HCT116 (cell line): ENCODE results near the gene MPP7.

ENCODE experiments used
- CEBPB ChIP-seq: IDR thresholded peaks from 2 replicates; pipeline ENCODE4 v1.6.1; 2012; ENCODE audit warnings: low read depth
- EZH2 ChIP-seq: fragments of 200-600 bp; sonication (generic); IDR thresholded peaks from 2 replicates; pipeline ENCODE4 v1.6.1; 2017; ENCODE audit warnings: antibody characterized with exemption, mixed run types
- POLR2AphosphoS5 ChIP-seq: IDR thresholded peaks from 2 replicates; pipeline ENCODE4 v1.6.1; 2011; ENCODE audit warnings: mild to moderate bottlenecking, low read depth, low read length, moderate library complexity
- SRF ChIP-seq: IDR thresholded peaks from 2 replicates; pipeline ENCODE4 v1.6.1; 2012; ENCODE audit warnings: low read depth
- YY1 ChIP-seq: IDR thresholded peaks from 2 replicates; pipeline ENCODE4 v1.6.1; 2011; ENCODE audit warnings: low read length, low read depth, moderate library complexity, mild to moderate bottlenecking; ENCODE audit not compliant: insufficient replicate concordance; ENCODE audit errors: extremely low read depth
- ZNF274 ChIP-seq: fragments of 200-500 bp; sonication (Bioruptor generic); IDR thresholded peaks from 2 replicates; pipeline ENCODE4 v1.6.1; 2014; ENCODE audit warnings: mild to moderate bottlenecking, low read depth, low read length, inconsistent platforms
- TF ChIP-seq, protein P1 (sequence below), 3 experiments: fragments of 200-600 bp in 1 of 3; sonication (generic) in 1 of 3; IDR thresholded peaks in 2 of 3; conservative IDR thresholded peaks in 1 of 3; 2 replicates each; pipeline ENCODE4 v1.5.1; 2012 to 2017; ENCODE audit warnings: low read depth in 2 of 3, low read length in 2 of 3, antibody characterized with exemption in 1 of 3, borderline replicate concordance in 1 of 3, control low read depth in 1 of 3, mild to moderate bottlenecking in 1 of 3, mixed read lengths in 1 of 3, mixed run types in 1 of 3, moderate library complexity in 1 of 3; ENCODE audit not compliant: insufficient read depth in 1 of 3
- TF ChIP-seq, protein P2 (sequence below): IDR thresholded peaks from 2 replicates; pipeline ENCODE4 v1.6.1; 2012
- TF ChIP-seq, protein P3 (sequence below): IDR thresholded peaks from 2 replicates; pipeline ENCODE4 v1.6.1; 2012

DNA sequence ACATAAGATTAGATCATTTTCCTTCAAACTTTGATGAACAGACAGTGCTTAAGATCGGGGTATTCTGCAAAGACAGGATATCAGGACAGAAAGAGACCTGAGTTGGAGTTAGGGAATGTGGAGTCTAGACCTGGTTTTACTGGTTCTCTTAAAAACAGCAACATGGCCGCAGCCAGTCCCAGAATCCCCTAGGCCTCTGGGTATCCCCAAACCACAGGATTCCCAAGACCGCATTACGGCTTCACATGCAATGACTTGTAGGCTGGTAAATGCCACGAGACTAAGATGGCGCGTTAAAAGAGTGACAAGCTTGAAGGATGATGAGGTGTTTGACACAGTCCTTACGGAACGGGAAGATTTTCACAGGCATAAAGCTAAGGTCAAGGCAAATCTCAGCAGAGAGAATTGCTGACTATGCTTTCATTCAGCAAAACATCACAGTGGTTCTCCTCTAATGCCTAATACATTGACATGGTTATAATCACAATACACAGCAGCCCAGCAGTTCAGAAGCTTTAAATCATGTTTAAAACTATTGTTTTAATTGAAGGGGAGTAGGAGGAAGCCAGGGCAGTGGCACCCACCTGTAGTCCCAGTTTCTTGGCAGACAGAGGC, 32.9 kb downstream of the MPP7 start:
- TF ChIP-seq POLR2AphosphoS5: no peak
- TF ChIP-seq, protein P1, sequence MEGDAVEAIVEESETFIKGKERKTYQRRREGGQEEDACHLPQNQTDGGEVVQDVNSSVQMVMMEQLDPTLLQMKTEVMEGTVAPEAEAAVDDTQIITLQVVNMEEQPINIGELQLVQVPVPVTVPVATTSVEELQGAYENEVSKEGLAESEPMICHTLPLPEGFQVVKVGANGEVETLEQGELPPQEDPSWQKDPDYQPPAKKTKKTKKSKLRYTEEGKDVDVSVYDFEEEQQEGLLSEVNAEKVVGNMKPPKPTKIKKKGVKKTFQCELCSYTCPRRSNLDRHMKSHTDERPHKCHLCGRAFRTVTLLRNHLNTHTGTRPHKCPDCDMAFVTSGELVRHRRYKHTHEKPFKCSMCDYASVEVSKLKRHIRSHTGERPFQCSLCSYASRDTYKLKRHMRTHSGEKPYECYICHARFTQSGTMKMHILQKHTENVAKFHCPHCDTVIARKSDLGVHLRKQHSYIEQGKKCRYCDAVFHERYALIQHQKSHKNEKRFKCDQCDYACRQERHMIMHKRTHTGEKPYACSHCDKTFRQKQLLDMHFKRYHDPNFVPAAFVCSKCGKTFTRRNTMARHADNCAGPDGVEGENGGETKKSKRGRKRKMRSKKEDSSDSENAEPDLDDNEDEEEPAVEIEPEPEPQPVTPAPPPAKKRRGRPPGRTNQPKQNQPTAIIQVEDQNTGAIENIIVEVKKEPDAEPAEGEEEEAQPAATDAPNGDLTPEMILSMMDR (IDR thresholded peaks at IDR 0.05 in 2 of 3, conservative IDR thresholded peaks at IDR 0.05 in 1 of 3; ENCODE audit: borderline replicate concordance in 1 of 3, insufficient read depth in 1 of 3, low read depth in 2 of 3, low read length in 2 of 3): no peak
- no peak for TF ChIP-seq CEBPB
- TF ChIP-seq ZNF274: no peak
- no peak for TF ChIP-seq SRF
- TF ChIP-seq YY1: no peak
- TF ChIP-seq EZH2: no peak
- TF ChIP-seq, protein P2, sequence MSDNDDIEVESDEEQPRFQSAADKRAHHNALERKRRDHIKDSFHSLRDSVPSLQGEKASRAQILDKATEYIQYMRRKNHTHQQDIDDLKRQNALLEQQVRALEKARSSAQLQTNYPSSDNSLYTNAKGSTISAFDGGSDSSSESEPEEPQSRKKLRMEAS: no peak
- TF ChIP-seq, protein P3, sequence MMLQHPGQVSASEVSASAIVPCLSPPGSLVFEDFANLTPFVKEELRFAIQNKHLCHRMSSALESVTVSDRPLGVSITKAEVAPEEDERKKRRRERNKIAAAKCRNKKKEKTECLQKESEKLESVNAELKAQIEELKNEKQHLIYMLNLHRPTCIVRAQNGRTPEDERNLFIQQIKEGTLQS: no peak
